Prostate gland (tissue), 2 donors: ENCODE data around the gene CDH10. TPM values are rescaled to one million over a fixed set of nuclear protein-coding genes. Genes with fewer than 3 reads are reported as not detected.

Experiments
- DNase-seq: peaks from one replicate; pipeline ENCODE4 v3.0.0-alpha.2; 2019; ENCODE audit warnings: low spot score
- H3K27ac ChIP-seq, 2 donors: fragments of 200-600 bp; sonication (generic); 2 replicates each; pipeline ENCODE4 v1.5.1; 2017 to 2019
- H3K27me3 ChIP-seq: fragments of 200-600 bp; sonication (generic); replicated peaks from 2 replicates; pipeline ENCODE4 v1.5.1; 2019; ENCODE audit not compliant: insufficient read depth
- H3K36me3 ChIP-seq, 2 donors: fragments of 200-600 bp; sonication (generic); 1 replicate in 1 of 2; 2 replicates in 1 of 2; pipeline versions ENCODE4 v1.5.1 to v1.8.1; 2017 to 2019
- H3K4me1 ChIP-seq: fragments of 200-600 bp; sonication (generic); replicated peaks from 2 replicates; pipeline ENCODE4 v1.5.1; 2019
- H3K4me3 ChIP-seq, 2 donors: fragments of 200-600 bp; sonication (generic); 2 replicates each; pipeline ENCODE4 v1.5.1; 2017 to 2019
- H3K9me3 ChIP-seq: fragments of 200-600 bp; sonication (generic); 2 replicates; pipeline ENCODE4 v1.5.1; 2017
- POLR2A ChIP-seq: fragments of 450-650 bp; IDR thresholded peaks from one replicate; pipeline ENCODE4 v1.6.1; 2016; ENCODE audit warnings: antibody characterized with exemption, mild to moderate bottlenecking
- POLR2AphosphoS5 ChIP-seq: sonication (generic); formaldehyde crosslinking; IDR thresholded peaks from one replicate; pipeline ENCODE4 v1.6.1; 2017; ENCODE audit warnings: antibody characterized with exemption
- WGBS: methylation state at CpG from one replicate; pipeline ENCODE4 v1.1.5; 2018; 5-methylcytosine and 5-hydroxymethylcytosine counted together
- intact Hi-C: fragments of 100-400 bp; cut with DNase I; formaldehyde crosslinking; loops from one replicate; pipeline ENCODE4 v1.14.2; 2022
- total RNA-seq, 2 donors: library from RNA; depleted of rRNA; stranded (reverse); fragments of >200 nt; gene quantifications; one replicate each; pipeline ENCODE4 v1.1.0, GENCODE V29; 2016
- TF ChIP-seq, protein P1 (sequence below), 4 experiments: fragments of 200-600 bp in 2 of 4; fragments of 450-650 bp in 2 of 4; sonication (generic) in 2 of 4; IDR thresholded peaks; 1 replicate in 3 of 4; 2 replicates in 1 of 4; pipeline ENCODE4 v1.5.1; 2016 to 2019; ENCODE audit warnings: antibody characterized with exemption in 4 of 4, mild to moderate bottlenecking in 2 of 4, moderate library complexity in 2 of 4

Gene CDH10
- total RNA-seq, 2 donors from 2014 or later: 0.77 to 1.1 TPM

GRCh38 chr5:24630918-24631317, 13.9 kb downstream of the CDH10 start:
- intact Hi-C loops: loop anchor here (10.0 kb wide), 1 partner anchor 374 kb away; no protein-coding TSS in a partner anchor
- Histone ChIP-seq H3K27ac (no peak overlapping the region), H3K9me3 (no peaks in the 10 kb centered on the region), H3K36me3 (no peaks in the 10 kb centered on the region), H3K27me3 (no peaks in the 10 kb centered on the region), H3K4me3 (no peak overlapping the region), H3K4me1 (no peaks in the 10 kb centered on the region)
- no peak for TF ChIP-seq POLR2AphosphoS5
- DNase-seq: no peak

DNA sequence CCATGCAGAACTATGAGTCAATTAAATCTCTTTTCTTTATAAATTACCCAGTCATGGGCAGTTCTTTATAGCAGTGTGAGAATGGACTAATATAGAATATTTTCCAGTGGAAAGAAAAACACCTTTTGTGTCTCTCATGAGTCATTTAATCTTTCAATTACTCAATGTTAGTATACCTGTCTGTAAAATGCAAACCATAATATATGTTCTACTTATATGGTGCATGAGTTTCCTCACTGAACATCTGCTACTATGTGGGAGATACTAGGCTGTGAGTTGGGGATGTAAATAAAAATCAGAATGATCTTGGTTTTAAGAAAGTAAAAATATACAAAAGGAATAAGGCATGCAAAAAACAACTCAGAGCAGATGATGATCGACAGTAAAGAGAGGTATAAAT, 15.0 kb downstream of the CDH10 start:
- Histone ChIP-seq H3K4me1 (no peaks in the 10 kb centered on the region), H3K27me3 (no peaks in the 10 kb centered on the region), H3K4me3 (no peak overlapping the region), H3K36me3 (no peaks in the 10 kb centered on the region), H3K9me3 (no peaks in the 10 kb centered on the region), H3K27ac (no peak overlapping the region)
- whole genome bisulfite sequencing: 97% methylated on average over 1 of the region's 1 CpG
- TF ChIP-seq POLR2AphosphoS5 (no peak), POLR2A (no peak)
- TF ChIP-seq, protein P1, sequence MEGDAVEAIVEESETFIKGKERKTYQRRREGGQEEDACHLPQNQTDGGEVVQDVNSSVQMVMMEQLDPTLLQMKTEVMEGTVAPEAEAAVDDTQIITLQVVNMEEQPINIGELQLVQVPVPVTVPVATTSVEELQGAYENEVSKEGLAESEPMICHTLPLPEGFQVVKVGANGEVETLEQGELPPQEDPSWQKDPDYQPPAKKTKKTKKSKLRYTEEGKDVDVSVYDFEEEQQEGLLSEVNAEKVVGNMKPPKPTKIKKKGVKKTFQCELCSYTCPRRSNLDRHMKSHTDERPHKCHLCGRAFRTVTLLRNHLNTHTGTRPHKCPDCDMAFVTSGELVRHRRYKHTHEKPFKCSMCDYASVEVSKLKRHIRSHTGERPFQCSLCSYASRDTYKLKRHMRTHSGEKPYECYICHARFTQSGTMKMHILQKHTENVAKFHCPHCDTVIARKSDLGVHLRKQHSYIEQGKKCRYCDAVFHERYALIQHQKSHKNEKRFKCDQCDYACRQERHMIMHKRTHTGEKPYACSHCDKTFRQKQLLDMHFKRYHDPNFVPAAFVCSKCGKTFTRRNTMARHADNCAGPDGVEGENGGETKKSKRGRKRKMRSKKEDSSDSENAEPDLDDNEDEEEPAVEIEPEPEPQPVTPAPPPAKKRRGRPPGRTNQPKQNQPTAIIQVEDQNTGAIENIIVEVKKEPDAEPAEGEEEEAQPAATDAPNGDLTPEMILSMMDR (IDR thresholded peaks at IDR 0.05): no peak
- no peak for DNase-seq
- intact Hi-C loops: loop anchor here (10.0 kb wide), 1 partner anchor 375 kb away; no protein-coding TSS in a partner anchor

GRCh38 chr5:24624872-24625271, 19.9 kb downstream of the CDH10 start:
- no peak for DNase-seq
- no peaks in the 10 kb centered on the region for H3K36me3 ChIP-seq
- H3K27me3 ChIP-seq: no peaks in the 10 kb centered on the region
- no peaks in the 10 kb centered on the region for H3K4me1 ChIP-seq
- intact Hi-C loops: no loop called here
- H3K4me3 ChIP-seq: no peak overlapping the region
- no peak overlapping the region for H3K27ac ChIP-seq
- H3K9me3 ChIP-seq: no peaks in the 10 kb centered on the region
- TF ChIP-seq POLR2AphosphoS5 (no peak), POLR2A (no peak)

DNA sequence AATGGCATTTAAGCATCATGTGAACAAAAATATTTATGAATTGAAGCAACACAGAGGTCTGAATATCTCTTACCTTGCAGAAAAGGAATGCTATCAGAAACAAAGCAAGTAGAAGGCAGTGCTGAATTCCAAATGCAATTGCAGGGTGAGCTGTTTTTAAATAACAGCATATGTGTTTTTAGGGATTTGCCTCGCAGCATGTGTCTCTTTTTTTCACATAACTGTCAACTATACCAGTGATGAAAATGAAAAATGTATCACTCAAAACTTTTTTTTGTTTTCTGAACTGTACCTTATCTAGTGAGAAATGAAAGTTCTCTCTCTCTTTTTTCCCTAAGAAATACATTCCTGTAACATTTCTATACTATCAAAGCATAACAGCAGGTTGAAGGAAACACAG, 21.2 kb downstream of the CDH10 start:
- DNase-seq: no peak
- Histone ChIP-seq H3K4me3 (no peak overlapping the region), H3K36me3 (no peaks in the 10 kb centered on the region), H3K27ac (no peak overlapping the region), H3K27me3 (no peaks in the 10 kb centered on the region), H3K9me3 (no peaks in the 10 kb centered on the region), H3K4me1 (no peaks in the 10 kb centered on the region)
- intact Hi-C loops: no loop called here
- WGBS: 74% methylated on average over 1 of the region's 1 CpG
- no peak for TF ChIP-seq POLR2AphosphoS5
- TF ChIP-seq, protein P1 (IDR thresholded peaks at IDR 0.05): no peak
- no peak for TF ChIP-seq POLR2A

DNA sequence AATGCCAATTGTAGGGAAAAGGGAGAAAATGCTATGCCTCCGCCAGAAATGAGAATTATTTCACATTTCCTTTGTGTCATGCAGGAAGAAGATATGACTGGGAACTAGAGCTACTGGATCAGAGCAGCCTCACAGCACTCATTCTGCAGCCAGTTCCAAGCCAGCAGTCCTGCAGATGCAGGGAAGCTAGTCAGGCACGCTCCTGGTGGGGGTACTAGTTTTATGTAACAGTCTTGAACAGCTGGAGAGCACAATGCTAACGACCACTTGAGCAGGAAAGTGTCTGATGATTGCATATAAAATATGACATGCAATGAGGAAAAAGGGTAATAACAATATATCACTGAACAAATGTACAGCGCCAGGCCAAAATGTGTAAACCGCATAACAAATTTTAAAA, 21.7 kb downstream of the CDH10 start:
- Histone ChIP-seq H3K27me3 (no peaks in the 10 kb centered on the region), H3K4me1 (no peaks in the 10 kb centered on the region)

GRCh38 chr5:24621792-24622191, 23.0 kb downstream of the CDH10 start:
- H3K4me1 ChIP-seq: no peaks in the 10 kb centered on the region

More for the DNA sequence above, 21.7 kb downstream of the CDH10 start:
- Histone ChIP-seq H3K4me3 (no peak overlapping the region), H3K27ac (no peak overlapping the region), H3K36me3 (no peaks in the 10 kb centered on the region), H3K9me3 (no peaks in the 10 kb centered on the region)
- TF ChIP-seq POLR2AphosphoS5: no peak
- TF ChIP-seq POLR2A: no peak
- TF ChIP-seq, protein P1 (IDR thresholded peaks at IDR 0.05): no peak
- WGBS: 51% methylated on average over 5 of the region's 5 CpGs
- intact Hi-C loops: no loop called here
- DNase-seq: no peak

More at GRCh38 chr5:24621792-24622191, 23.0 kb downstream of the CDH10 start:
- Histone ChIP-seq H3K4me3 (no peak overlapping the region), H3K9me3 (no peaks in the 10 kb centered on the region), H3K36me3 (no peaks in the 10 kb centered on the region), H3K27ac (no peak overlapping the region), H3K27me3 (no peaks in the 10 kb centered on the region)
- intact Hi-C loops: no loop called here
- TF ChIP-seq POLR2AphosphoS5: no peak
- TF ChIP-seq POLR2A: no peak
- TF ChIP-seq, protein P1 (IDR thresholded peaks at IDR 0.05): no peak
- DNase-seq: no peak
- 34% methylated on average over 6 of the region's 6 CpGs for WGBS
